HEK293 (cell line): ENCODE results near the gene IGF1R.

Source experiments
- HOXA7 ChIP-seq: sonication (generic); formaldehyde crosslinking; IDR thresholded peaks from 2 replicates; pipeline ENCODE4 v1.8.1; 2022; ENCODE audit warnings: missing genetic modification reagents, borderline replicate concordance
- SALL2 ChIP-seq: fragments of 450-650 bp; formaldehyde crosslinking; IDR thresholded peaks from 2 replicates; pipeline ENCODE4 v1.5.0; 2017; ENCODE audit warnings: missing biosample characterization, mild to moderate bottlenecking, missing genetic modification characterization, borderline replicate concordance
- ZNF514 ChIP-seq: fragments of 450-650 bp; formaldehyde crosslinking; IDR thresholded peaks from 2 replicates; pipeline ENCODE4 v1.5.1; 2016; ENCODE audit warnings: missing biosample characterization, missing genetic modification characterization
- ZNF600 ChIP-seq: fragments of 450-650 bp; formaldehyde crosslinking; IDR thresholded peaks from 2 replicates; pipeline ENCODE4 v1.5.1; 2016; ENCODE audit warnings: missing biosample characterization, missing genetic modification characterization
- ZNF776 ChIP-seq: fragments of 450-650 bp; formaldehyde crosslinking; IDR thresholded peaks from 2 replicates; pipeline ENCODE4 v1.5.0; 2017; ENCODE audit warnings: missing biosample characterization, missing genetic modification characterization, borderline replicate concordance
- ZNF785 ChIP-seq: fragments of 450-650 bp; formaldehyde crosslinking; IDR thresholded peaks from 2 replicates; pipeline ENCODE4 v1.5.1; 2016; ENCODE audit warnings: missing biosample characterization, missing genetic modification characterization
- ZSCAN30 ChIP-seq: fragments of 450-650 bp; IDR thresholded peaks from 2 replicates; pipeline ENCODE4 v1.5.1; 2018; ENCODE audit warnings: missing biosample characterization, mild to moderate bottlenecking, missing genetic modification characterization, moderate library complexity
- TF ChIP-seq, protein P1 (sequence below): fragments of 450-650 bp; formaldehyde crosslinking; IDR thresholded peaks from 2 replicates; pipeline ENCODE4 v1.5.1; 2016; ENCODE audit warnings: missing biosample characterization, missing genetic modification characterization
- TF ChIP-seq, protein P2 (sequence below): fragments of 450-650 bp; formaldehyde crosslinking; IDR thresholded peaks from 2 replicates; pipeline ENCODE4 v1.5.1; 2016; ENCODE audit warnings: missing biosample characterization, missing genetic modification characterization, low read depth
- TF ChIP-seq, protein P3 (sequence below): fragments of 450-650 bp; formaldehyde crosslinking; IDR thresholded peaks from 2 replicates; pipeline ENCODE4 v1.5.1; 2017; ENCODE audit warnings: missing biosample characterization, missing genetic modification characterization
- TF ChIP-seq, protein P4 (sequence below): fragments of 450-650 bp; formaldehyde crosslinking; IDR thresholded peaks from 2 replicates; pipeline ENCODE4 v1.5.1; 2016; ENCODE audit warnings: missing biosample characterization, missing genetic modification characterization, low read depth
- TF ChIP-seq, protein P5 (sequence below): fragments of 450-650 bp; formaldehyde crosslinking; IDR thresholded peaks from 2 replicates; pipeline ENCODE4 v1.5.1; 2016; ENCODE audit warnings: missing biosample characterization, missing genetic modification characterization
- TF ChIP-seq, protein P6 (sequence below): fragments of 450-650 bp; formaldehyde crosslinking; IDR thresholded peaks from 2 replicates; pipeline ENCODE4 v1.5.0; 2017; ENCODE audit warnings: missing biosample characterization, missing genetic modification characterization, borderline replicate concordance

DNA sequence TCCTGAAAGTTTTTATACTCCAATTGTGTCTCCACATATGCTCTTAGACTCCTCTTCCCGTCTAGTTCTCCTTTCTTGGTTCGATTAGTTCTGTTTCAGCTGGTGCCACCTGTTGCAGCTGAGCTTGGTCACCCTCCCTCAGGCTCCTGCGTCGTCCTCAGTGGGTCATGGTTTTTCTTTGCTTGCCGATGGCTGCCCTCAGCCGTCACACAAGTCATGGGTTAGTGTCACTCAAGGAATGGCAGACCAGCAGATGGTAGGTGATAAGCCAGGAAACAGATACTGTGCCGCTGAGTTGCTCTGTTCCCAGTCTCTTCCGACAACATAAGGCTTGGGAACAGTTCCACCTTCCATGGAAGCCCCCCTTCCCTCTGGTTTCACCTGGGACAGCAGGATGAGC lies 109.9 kb downstream of the IGF1R start:
- TF ChIP-seq, protein P1, sequence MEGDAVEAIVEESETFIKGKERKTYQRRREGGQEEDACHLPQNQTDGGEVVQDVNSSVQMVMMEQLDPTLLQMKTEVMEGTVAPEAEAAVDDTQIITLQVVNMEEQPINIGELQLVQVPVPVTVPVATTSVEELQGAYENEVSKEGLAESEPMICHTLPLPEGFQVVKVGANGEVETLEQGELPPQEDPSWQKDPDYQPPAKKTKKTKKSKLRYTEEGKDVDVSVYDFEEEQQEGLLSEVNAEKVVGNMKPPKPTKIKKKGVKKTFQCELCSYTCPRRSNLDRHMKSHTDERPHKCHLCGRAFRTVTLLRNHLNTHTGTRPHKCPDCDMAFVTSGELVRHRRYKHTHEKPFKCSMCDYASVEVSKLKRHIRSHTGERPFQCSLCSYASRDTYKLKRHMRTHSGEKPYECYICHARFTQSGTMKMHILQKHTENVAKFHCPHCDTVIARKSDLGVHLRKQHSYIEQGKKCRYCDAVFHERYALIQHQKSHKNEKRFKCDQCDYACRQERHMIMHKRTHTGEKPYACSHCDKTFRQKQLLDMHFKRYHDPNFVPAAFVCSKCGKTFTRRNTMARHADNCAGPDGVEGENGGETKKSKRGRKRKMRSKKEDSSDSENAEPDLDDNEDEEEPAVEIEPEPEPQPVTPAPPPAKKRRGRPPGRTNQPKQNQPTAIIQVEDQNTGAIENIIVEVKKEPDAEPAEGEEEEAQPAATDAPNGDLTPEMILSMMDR (tag by site-specific recombination), result no peak
- TF ChIP-seq ZNF785 (tag by site-specific recombination), result no peak
- TF ChIP-seq, protein P2, sequence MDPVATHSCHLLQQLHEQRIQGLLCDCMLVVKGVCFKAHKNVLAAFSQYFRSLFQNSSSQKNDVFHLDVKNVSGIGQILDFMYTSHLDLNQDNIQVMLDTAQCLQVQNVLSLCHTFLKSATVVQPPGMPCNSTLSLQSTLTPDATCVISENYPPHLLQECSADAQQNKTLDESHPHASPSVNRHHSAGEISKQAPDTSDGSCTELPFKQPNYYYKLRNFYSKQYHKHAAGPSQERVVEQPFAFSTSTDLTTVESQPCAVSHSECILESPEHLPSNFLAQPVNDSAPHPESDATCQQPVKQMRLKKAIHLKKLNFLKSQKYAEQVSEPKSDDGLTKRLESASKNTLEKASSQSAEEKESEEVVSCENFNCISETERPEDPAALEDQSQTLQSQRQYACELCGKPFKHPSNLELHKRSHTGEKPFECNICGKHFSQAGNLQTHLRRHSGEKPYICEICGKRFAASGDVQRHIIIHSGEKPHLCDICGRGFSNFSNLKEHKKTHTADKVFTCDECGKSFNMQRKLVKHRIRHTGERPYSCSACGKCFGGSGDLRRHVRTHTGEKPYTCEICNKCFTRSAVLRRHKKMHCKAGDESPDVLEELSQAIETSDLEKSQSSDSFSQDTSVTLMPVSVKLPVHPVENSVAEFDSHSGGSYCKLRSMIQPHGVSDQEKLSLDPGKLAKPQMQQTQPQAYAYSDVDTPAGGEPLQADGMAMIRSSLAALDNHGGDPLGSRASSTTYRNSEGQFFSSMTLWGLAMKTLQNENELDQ (tag by site-specific recombination), result no peak
- TF ChIP-seq HOXA7, result no peak
- no peak for TF ChIP-seq SALL2 (tag by site-specific recombination)
- TF ChIP-seq ZNF514 (tag by site-specific recombination), result no peak
- no peak for TF ChIP-seq ZNF600 (tag by site-specific recombination)
- no peak for TF ChIP-seq ZSCAN30 (tag by site-specific recombination)
- no peak for TF ChIP-seq ZNF776 (tag by site-specific recombination)
- TF ChIP-seq, protein P3, sequence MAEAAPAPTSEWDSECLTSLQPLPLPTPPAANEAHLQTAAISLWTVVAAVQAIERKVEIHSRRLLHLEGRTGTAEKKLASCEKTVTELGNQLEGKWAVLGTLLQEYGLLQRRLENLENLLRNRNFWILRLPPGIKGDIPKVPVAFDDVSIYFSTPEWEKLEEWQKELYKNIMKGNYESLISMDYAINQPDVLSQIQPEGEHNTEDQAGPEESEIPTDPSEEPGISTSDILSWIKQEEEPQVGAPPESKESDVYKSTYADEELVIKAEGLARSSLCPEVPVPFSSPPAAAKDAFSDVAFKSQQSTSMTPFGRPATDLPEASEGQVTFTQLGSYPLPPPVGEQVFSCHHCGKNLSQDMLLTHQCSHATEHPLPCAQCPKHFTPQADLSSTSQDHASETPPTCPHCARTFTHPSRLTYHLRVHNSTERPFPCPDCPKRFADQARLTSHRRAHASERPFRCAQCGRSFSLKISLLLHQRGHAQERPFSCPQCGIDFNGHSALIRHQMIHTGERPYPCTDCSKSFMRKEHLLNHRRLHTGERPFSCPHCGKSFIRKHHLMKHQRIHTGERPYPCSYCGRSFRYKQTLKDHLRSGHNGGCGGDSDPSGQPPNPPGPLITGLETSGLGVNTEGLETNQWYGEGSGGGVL, result no peak
- TF ChIP-seq, protein P4, sequence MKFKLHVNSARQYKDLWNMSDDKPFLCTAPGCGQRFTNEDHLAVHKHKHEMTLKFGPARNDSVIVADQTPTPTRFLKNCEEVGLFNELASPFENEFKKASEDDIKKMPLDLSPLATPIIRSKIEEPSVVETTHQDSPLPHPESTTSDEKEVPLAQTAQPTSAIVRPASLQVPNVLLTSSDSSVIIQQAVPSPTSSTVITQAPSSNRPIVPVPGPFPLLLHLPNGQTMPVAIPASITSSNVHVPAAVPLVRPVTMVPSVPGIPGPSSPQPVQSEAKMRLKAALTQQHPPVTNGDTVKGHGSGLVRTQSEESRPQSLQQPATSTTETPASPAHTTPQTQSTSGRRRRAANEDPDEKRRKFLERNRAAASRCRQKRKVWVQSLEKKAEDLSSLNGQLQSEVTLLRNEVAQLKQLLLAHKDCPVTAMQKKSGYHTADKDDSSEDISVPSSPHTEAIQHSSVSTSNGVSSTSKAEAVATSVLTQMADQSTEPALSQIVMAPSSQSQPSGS (tag by site-specific recombination), result no peak
- TF ChIP-seq, protein P5, sequence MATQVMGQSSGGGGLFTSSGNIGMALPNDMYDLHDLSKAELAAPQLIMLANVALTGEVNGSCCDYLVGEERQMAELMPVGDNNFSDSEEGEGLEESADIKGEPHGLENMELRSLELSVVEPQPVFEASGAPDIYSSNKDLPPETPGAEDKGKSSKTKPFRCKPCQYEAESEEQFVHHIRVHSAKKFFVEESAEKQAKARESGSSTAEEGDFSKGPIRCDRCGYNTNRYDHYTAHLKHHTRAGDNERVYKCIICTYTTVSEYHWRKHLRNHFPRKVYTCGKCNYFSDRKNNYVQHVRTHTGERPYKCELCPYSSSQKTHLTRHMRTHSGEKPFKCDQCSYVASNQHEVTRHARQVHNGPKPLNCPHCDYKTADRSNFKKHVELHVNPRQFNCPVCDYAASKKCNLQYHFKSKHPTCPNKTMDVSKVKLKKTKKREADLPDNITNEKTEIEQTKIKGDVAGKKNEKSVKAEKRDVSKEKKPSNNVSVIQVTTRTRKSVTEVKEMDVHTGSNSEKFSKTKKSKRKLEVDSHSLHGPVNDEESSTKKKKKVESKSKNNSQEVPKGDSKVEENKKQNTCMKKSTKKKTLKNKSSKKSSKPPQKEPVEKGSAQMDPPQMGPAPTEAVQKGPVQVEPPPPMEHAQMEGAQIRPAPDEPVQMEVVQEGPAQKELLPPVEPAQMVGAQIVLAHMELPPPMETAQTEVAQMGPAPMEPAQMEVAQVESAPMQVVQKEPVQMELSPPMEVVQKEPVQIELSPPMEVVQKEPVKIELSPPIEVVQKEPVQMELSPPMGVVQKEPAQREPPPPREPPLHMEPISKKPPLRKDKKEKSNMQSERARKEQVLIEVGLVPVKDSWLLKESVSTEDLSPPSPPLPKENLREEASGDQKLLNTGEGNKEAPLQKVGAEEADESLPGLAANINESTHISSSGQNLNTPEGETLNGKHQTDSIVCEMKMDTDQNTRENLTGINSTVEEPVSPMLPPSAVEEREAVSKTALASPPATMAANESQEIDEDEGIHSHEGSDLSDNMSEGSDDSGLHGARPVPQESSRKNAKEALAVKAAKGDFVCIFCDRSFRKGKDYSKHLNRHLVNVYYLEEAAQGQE, result no peak
- TF ChIP-seq, protein P6, sequence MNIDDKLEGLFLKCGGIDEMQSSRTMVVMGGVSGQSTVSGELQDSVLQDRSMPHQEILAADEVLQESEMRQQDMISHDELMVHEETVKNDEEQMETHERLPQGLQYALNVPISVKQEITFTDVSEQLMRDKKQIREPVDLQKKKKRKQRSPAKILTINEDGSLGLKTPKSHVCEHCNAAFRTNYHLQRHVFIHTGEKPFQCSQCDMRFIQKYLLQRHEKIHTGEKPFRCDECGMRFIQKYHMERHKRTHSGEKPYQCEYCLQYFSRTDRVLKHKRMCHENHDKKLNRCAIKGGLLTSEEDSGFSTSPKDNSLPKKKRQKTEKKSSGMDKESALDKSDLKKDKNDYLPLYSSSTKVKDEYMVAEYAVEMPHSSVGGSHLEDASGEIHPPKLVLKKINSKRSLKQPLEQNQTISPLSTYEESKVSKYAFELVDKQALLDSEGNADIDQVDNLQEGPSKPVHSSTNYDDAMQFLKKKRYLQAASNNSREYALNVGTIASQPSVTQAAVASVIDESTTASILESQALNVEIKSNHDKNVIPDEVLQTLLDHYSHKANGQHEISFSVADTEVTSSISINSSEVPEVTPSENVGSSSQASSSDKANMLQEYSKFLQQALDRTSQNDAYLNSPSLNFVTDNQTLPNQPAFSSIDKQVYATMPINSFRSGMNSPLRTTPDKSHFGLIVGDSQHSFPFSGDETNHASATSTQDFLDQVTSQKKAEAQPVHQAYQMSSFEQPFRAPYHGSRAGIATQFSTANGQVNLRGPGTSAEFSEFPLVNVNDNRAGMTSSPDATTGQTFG, result no peak
